HEK293 (cell line): Measurements from ENCODE around the gene TMEM134.

Experiments
- HOXC10 ChIP-seq: sonication (generic); formaldehyde crosslinking; IDR thresholded peaks from 2 replicates; pipeline ENCODE4 v1.8.1; 2023; ENCODE audit warnings: mild to moderate bottlenecking, missing genetic modification reagents
- SETDB1 ChIP-seq: IDR thresholded peaks from one replicate; pipeline ENCODE4 v1.6.1; 2017; ENCODE audit warnings: mild to moderate bottlenecking, low read length, moderate library complexity, mixed read lengths; ENCODE audit not compliant: insufficient read length
- YY1 ChIP-seq: fragments of 450-650 bp; formaldehyde crosslinking; IDR thresholded peaks from 2 replicates; pipeline ENCODE4 v1.5.1; 2018; ENCODE audit warnings: missing biosample characterization, missing genetic modification characterization
- ZFP41 ChIP-seq: fragments of 450-650 bp; formaldehyde crosslinking; IDR thresholded peaks from 2 replicates; pipeline ENCODE4 v1.5.1; 2016; ENCODE audit warnings: missing biosample characterization, missing genetic modification characterization, borderline replicate concordance
- ZNF121 ChIP-seq: fragments of 450-650 bp; formaldehyde crosslinking; IDR thresholded peaks from 2 replicates; pipeline ENCODE4 v1.5.1; 2016; ENCODE audit warnings: missing biosample characterization, missing genetic modification characterization
- ZNF19 ChIP-seq: fragments of 450-650 bp; formaldehyde crosslinking; IDR thresholded peaks from 2 replicates; pipeline ENCODE4; 2016; ENCODE audit warnings: missing biosample characterization, missing genetic modification characterization, low read depth
- ZNF221 ChIP-seq: fragments of 450-650 bp; formaldehyde crosslinking; IDR thresholded peaks from 2 replicates; pipeline ENCODE4 v1.5.1; 2017; ENCODE audit warnings: missing biosample characterization, missing genetic modification characterization, borderline replicate concordance
- ZNF501 ChIP-seq: fragments of 450-650 bp; formaldehyde crosslinking; IDR thresholded peaks from 2 replicates; pipeline ENCODE4 v1.5.1; 2016; ENCODE audit warnings: missing biosample characterization, missing genetic modification characterization
- ZNF558 ChIP-seq: fragments of 450-650 bp; formaldehyde crosslinking; IDR thresholded peaks from 2 replicates; pipeline ENCODE4 v1.5.1; 2016; ENCODE audit warnings: missing biosample characterization, missing genetic modification characterization
- TF ChIP-seq, protein P1 (sequence below): fragments of 450-650 bp; formaldehyde crosslinking; IDR thresholded peaks from 2 replicates; pipeline ENCODE4 v1.5.1; 2016; ENCODE audit warnings: missing biosample characterization, missing genetic modification characterization
- TF ChIP-seq, protein P2 (sequence below): fragments of 450-650 bp; formaldehyde crosslinking; IDR thresholded peaks from 2 replicates; pipeline ENCODE4 v1.5.1; 2016; ENCODE audit warnings: missing biosample characterization, missing genetic modification characterization

DNA sequence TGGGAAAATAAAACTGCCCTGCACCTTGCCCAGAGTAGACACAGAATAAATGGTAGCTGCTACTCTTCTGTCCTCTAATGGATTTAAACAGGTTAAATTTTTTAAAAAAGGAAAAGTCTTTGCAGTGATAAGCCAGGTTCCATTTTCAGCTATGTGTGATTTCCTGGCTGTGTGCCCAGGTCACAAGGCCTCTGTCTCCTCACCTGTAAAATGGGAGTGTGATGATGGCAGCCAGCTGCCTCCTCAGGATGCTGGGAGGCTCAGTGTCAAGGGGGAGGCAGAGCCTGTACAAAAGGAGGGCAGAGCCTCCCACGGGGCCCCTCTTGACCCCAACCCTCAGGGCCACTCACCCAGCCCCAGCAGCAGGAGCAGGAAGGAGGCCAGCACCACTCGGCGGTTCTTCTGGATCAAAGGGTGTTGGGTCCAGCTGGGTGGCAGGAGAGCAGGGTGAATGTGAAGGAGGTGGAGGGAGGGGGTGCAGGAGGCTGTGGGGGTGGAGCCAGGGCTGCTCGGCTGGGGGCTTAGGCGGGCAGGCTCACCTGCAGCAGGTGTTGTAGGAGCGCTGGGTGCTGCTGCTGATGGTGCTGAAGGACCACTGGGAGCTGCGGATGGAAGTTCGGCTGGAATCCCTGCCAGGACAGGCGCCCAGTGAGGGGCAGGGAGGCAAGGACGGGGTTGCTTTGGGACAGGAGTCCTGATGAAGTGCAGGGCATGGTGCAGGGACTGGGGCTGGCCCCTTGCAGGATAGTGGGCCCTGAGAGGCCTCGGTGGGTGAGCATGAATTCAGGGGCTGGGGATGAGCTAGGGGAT is 1.9 kb downstream of the TMEM134 start:
- TF ChIP-seq, protein P1, sequence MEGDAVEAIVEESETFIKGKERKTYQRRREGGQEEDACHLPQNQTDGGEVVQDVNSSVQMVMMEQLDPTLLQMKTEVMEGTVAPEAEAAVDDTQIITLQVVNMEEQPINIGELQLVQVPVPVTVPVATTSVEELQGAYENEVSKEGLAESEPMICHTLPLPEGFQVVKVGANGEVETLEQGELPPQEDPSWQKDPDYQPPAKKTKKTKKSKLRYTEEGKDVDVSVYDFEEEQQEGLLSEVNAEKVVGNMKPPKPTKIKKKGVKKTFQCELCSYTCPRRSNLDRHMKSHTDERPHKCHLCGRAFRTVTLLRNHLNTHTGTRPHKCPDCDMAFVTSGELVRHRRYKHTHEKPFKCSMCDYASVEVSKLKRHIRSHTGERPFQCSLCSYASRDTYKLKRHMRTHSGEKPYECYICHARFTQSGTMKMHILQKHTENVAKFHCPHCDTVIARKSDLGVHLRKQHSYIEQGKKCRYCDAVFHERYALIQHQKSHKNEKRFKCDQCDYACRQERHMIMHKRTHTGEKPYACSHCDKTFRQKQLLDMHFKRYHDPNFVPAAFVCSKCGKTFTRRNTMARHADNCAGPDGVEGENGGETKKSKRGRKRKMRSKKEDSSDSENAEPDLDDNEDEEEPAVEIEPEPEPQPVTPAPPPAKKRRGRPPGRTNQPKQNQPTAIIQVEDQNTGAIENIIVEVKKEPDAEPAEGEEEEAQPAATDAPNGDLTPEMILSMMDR (tag by site-specific recombination) = no peak
- TF ChIP-seq ZNF558 (tag by site-specific recombination) (no peak), ZNF501 (no peak), ZNF221 (tag by site-specific recombination) (no peak), HOXC10 (no peak), ZNF19 (tag by site-specific recombination) (no peak), ZFP41 (no peak), SETDB1 (no peak), ZNF121 (no peak), YY1 (tag by site-specific recombination) (no peak)
- TF ChIP-seq, protein P2, sequence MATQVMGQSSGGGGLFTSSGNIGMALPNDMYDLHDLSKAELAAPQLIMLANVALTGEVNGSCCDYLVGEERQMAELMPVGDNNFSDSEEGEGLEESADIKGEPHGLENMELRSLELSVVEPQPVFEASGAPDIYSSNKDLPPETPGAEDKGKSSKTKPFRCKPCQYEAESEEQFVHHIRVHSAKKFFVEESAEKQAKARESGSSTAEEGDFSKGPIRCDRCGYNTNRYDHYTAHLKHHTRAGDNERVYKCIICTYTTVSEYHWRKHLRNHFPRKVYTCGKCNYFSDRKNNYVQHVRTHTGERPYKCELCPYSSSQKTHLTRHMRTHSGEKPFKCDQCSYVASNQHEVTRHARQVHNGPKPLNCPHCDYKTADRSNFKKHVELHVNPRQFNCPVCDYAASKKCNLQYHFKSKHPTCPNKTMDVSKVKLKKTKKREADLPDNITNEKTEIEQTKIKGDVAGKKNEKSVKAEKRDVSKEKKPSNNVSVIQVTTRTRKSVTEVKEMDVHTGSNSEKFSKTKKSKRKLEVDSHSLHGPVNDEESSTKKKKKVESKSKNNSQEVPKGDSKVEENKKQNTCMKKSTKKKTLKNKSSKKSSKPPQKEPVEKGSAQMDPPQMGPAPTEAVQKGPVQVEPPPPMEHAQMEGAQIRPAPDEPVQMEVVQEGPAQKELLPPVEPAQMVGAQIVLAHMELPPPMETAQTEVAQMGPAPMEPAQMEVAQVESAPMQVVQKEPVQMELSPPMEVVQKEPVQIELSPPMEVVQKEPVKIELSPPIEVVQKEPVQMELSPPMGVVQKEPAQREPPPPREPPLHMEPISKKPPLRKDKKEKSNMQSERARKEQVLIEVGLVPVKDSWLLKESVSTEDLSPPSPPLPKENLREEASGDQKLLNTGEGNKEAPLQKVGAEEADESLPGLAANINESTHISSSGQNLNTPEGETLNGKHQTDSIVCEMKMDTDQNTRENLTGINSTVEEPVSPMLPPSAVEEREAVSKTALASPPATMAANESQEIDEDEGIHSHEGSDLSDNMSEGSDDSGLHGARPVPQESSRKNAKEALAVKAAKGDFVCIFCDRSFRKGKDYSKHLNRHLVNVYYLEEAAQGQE (tag by site-specific recombination) = no peak
